ENCODE measurements around the gene CACNA1F.

Gene CACNA1F

DNA sequence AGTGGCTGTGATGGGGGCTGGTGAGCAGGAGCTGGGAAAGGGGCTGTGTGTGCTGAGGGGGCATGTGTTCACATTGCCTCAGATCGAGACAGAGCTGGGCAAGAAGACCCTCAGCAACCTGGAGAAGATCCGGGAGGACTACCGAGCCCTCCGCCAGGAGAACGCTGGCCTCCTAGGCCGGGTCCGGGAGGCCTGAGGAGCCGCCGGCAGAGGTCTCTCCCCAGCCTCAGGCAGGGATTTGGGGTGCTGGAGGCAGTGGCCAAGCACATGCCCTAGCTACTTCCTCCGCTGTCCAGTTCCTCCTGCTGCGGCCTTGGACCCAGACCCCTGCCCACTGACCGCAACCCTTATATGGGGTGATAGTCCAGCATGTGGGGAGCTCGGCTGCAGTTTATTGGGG is 16.9 kb upstream of the CACNA1F start:
- no peaks in the 10 kb centered on the region for H3K27me3 ChIP-seq (ENCODE audit: low read length)
- no peak overlapping the region for H3K4me3 ChIP-seq (ENCODE audit: insufficient read depth, low read length, poor library complexity, severe bottlenecking)
- no peaks in the 10 kb centered on the region for H3K9me2 ChIP-seq (replicated peaks; ENCODE audit: insufficient read depth, low read length)
- TF ChIP-seq, protein P1, sequence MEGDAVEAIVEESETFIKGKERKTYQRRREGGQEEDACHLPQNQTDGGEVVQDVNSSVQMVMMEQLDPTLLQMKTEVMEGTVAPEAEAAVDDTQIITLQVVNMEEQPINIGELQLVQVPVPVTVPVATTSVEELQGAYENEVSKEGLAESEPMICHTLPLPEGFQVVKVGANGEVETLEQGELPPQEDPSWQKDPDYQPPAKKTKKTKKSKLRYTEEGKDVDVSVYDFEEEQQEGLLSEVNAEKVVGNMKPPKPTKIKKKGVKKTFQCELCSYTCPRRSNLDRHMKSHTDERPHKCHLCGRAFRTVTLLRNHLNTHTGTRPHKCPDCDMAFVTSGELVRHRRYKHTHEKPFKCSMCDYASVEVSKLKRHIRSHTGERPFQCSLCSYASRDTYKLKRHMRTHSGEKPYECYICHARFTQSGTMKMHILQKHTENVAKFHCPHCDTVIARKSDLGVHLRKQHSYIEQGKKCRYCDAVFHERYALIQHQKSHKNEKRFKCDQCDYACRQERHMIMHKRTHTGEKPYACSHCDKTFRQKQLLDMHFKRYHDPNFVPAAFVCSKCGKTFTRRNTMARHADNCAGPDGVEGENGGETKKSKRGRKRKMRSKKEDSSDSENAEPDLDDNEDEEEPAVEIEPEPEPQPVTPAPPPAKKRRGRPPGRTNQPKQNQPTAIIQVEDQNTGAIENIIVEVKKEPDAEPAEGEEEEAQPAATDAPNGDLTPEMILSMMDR (IDR thresholded peaks at IDR 0.05; ENCODE audit: insufficient read depth, low read length, poor library complexity, severe bottlenecking), result no peak
- no peak for TF ChIP-seq EZH2phosphoT487 (conservative IDR thresholded peaks at IDR 0.05; ENCODE audit: low read length)
- H3K79me2 ChIP-seq (ENCODE audit: insufficient read depth, low read length), result no peaks in the 10 kb centered on the region
- no peaks in the 10 kb centered on the region for H3K36me3 ChIP-seq (ENCODE audit: low read length)
- no peak overlapping the region for H3K27ac ChIP-seq (ENCODE audit: low read depth, low read length)
- H3F3A ChIP-seq (ENCODE audit: insufficient read depth), result no peaks in the 10 kb centered on the region
- H4K20me1 ChIP-seq (ENCODE audit: low read depth, low read length), result no peaks in the 10 kb centered on the region
- no peaks in the 10 kb centered on the region for H3K9me3 ChIP-seq (ENCODE audit: insufficient read depth, low read length)
- H3K9ac ChIP-seq (ENCODE audit: low read length), result no peak overlapping the region
- no peak overlapping the region for H3K4me2 ChIP-seq (ENCODE audit: low read depth, low read length, poor library complexity, severe bottlenecking)
- H2AFZ ChIP-seq (ENCODE audit: low read depth, low read length, severe bottlenecking), result no peak overlapping the region

GRCh38 chrX:49249616-49250015 is 16.5 kb upstream of the CACNA1F start:
- H3K4me2 ChIP-seq (ENCODE audit: low read depth, low read length, poor library complexity, severe bottlenecking), result no peak overlapping the region
- TF ChIP-seq, protein P1 (IDR thresholded peaks at IDR 0.05; ENCODE audit: insufficient read depth, low read length, poor library complexity, severe bottlenecking), result no peak
- no peak for TF ChIP-seq EZH2phosphoT487 (conservative IDR thresholded peaks at IDR 0.05; ENCODE audit: low read length)
- H3K36me3 ChIP-seq (ENCODE audit: low read length), result no peaks in the 10 kb centered on the region

GRCh38 chrX:49249071-49249470 is 15.9 kb upstream of the CACNA1F start:
- H3K4me2 ChIP-seq (ENCODE audit: low read depth, low read length, poor library complexity, severe bottlenecking), result no peak overlapping the region
- H3K27me3 ChIP-seq (ENCODE audit: low read length), result no peaks in the 10 kb centered on the region
- no peaks in the 10 kb centered on the region for H3K9me2 ChIP-seq (replicated peaks; ENCODE audit: insufficient read depth, low read length)
- no peaks in the 10 kb centered on the region for H3K36me3 ChIP-seq (ENCODE audit: low read length)
- no peaks in the 10 kb centered on the region for H4K20me1 ChIP-seq (ENCODE audit: low read depth, low read length)
- H3K79me2 ChIP-seq (ENCODE audit: insufficient read depth, low read length), result no peaks in the 10 kb centered on the region
- no peak overlapping the region for H3K27ac ChIP-seq (ENCODE audit: low read depth, low read length)
- no peak overlapping the region for H3K9ac ChIP-seq (ENCODE audit: low read length)
- TF ChIP-seq EZH2phosphoT487 (conservative IDR thresholded peaks at IDR 0.05; ENCODE audit: low read length), result no peak
- TF ChIP-seq, protein P1 (IDR thresholded peaks at IDR 0.05; ENCODE audit: insufficient read depth, low read length, poor library complexity, severe bottlenecking), result no peak
- H3F3A ChIP-seq (ENCODE audit: insufficient read depth), result no peaks in the 10 kb centered on the region
- H3K4me3 ChIP-seq (ENCODE audit: insufficient read depth, low read length, poor library complexity, severe bottlenecking), result no peak overlapping the region
- H2AFZ ChIP-seq (ENCODE audit: low read depth, low read length, severe bottlenecking), result no peak overlapping the region
- H3K9me3 ChIP-seq (ENCODE audit: insufficient read depth, low read length), result no peaks in the 10 kb centered on the region

More at GRCh38 chrX:49249616-49250015, 16.5 kb upstream of the CACNA1F start:
- H3K9me3 ChIP-seq (ENCODE audit: insufficient read depth, low read length), result no peaks in the 10 kb centered on the region
- H3K4me3 ChIP-seq (ENCODE audit: insufficient read depth, low read length, poor library complexity, severe bottlenecking), result no peak overlapping the region
- H3K9me2 ChIP-seq (replicated peaks; ENCODE audit: insufficient read depth, low read length), result no peaks in the 10 kb centered on the region
- no peaks in the 10 kb centered on the region for H3F3A ChIP-seq (ENCODE audit: insufficient read depth)
- no peaks in the 10 kb centered on the region for H3K79me2 ChIP-seq (ENCODE audit: insufficient read depth, low read length)
- H4K20me1 ChIP-seq (ENCODE audit: low read depth, low read length), result no peaks in the 10 kb centered on the region
- no peaks in the 10 kb centered on the region for H3K27me3 ChIP-seq (ENCODE audit: low read length)
- H3K9ac ChIP-seq (ENCODE audit: low read length), result no peak overlapping the region
- H2AFZ ChIP-seq (ENCODE audit: low read depth, low read length, severe bottlenecking), result no peak overlapping the region
- no peak overlapping the region for H3K27ac ChIP-seq (ENCODE audit: low read depth, low read length)

All from SU-DHL-6 (cell line).